Karpas-422 (cell line): ENCODE measurements around the gene ADAMTS3. TPM values are rescaled to one million over a fixed set of nuclear protein-coding genes. Genes with fewer than 3 reads are reported as not detected.

Experiments
- DNase-seq: peaks from one replicate; pipeline ENCODE4 v3.0.0-alpha.2; 2015
- H2AFZ ChIP-seq: fragments of 200-600 bp; sonication (generic); 2 replicates; pipeline ENCODE4 v1.6.1; 2014; ENCODE audit warnings: antibody characterized with exemption, low read length, mixed read lengths
- H3K27ac ChIP-seq: fragments of 200-600 bp; sonication (generic); 2 replicates; pipeline ENCODE4 v1.5.1; 2014; ENCODE audit warnings: mild to moderate bottlenecking, low read length, moderate library complexity
- H3K27me3 ChIP-seq: fragments of 200-600 bp; sonication (generic); 2 replicates; pipeline ENCODE4 v1.6.1; 2014; ENCODE audit warnings: low read length, mixed read lengths
- H3K36me3 ChIP-seq: fragments of 200-600 bp; sonication (generic); 2 replicates; pipeline ENCODE4 v1.6.1; 2014; ENCODE audit warnings: low read length, mixed read lengths; ENCODE audit not compliant: insufficient read depth
- H3K4me1 ChIP-seq: fragments of 200-600 bp; sonication (generic); 2 replicates; pipeline ENCODE4 v1.6.1; 2014; ENCODE audit warnings: mild to moderate bottlenecking, low read length, mixed read lengths
- H3K4me2 ChIP-seq: fragments of 200-600 bp; sonication (generic); 2 replicates; pipeline ENCODE4 v1.6.1; 2014; ENCODE audit warnings: low read length, low read depth, mild to moderate bottlenecking; ENCODE audit not compliant: poor library complexity, severe bottlenecking
- H3K4me3 ChIP-seq: fragments of 200-600 bp; sonication (generic); 2 replicates; pipeline ENCODE4 v1.5.1; 2014; ENCODE audit warnings: mild to moderate bottlenecking, antibody characterized with exemption, low read length, mixed read lengths
- H3K79me2 ChIP-seq: fragments of 200-600 bp; sonication (generic); 2 replicates; pipeline ENCODE4 v1.6.1; 2014; ENCODE audit warnings: mild to moderate bottlenecking, low read length, mixed read lengths
- H3K9ac ChIP-seq: fragments of 200-600 bp; sonication (generic); 2 replicates; pipeline ENCODE4 v1.6.0; 2014; ENCODE audit warnings: low read length
- H3K9me2 ChIP-seq: fragments of 200-600 bp; sonication (generic), shearing (Covaris generic); replicated peaks from 2 replicates; pipeline ENCODE4 v1.6.0; 2014; ENCODE audit warnings: mild to moderate bottlenecking, low read length, moderate library complexity; ENCODE audit not compliant: insufficient read depth
- H3K9me3 ChIP-seq: fragments of 300-700, 200-600 bp; sonication (generic); 2 replicates; pipeline ENCODE4 v1.6.1; 2014; ENCODE audit warnings: low read length, mixed read lengths
- H4K20me1 ChIP-seq: fragments of 200-600 bp; sonication (generic); 2 replicates; pipeline ENCODE4 v1.6.1; 2014; ENCODE audit warnings: mild to moderate bottlenecking, antibody characterized with exemption, low read length, low read depth; ENCODE audit not compliant: insufficient read depth
- total RNA-seq: library from RNA; depleted of rRNA; stranded (reverse); fragments of >200 nt; shearing (Covaris generic); gene quantifications from 2 replicates; pipeline ENCODE4 v1.2.3, GENCODE V29; 2014; ENCODE audit warnings: low replicate concordance

Gene ADAMTS3
- total RNA-seq, 1 experiment from 2014 or later, result not detected

DNA sequence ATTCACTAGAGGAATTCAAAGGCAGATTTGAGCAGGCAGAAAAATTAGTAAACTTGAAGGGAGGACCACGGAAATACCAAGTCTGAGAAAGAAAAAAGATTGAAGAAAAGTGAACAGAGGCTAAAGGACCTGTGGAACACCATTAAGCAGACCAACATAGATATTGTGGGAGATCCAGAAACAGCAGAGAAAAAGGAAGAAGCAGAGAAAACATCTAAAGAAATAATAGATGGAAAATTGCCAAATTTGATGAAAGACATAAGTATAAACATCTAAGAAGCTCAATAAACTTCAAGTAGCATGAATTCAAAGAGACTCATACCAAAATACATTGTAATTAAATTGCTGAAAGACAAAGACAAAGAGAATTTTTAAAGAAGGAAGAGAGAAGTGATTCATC is 31.0 kb downstream of the ADAMTS3 start:
- DNase-seq, result no peak

DNA sequence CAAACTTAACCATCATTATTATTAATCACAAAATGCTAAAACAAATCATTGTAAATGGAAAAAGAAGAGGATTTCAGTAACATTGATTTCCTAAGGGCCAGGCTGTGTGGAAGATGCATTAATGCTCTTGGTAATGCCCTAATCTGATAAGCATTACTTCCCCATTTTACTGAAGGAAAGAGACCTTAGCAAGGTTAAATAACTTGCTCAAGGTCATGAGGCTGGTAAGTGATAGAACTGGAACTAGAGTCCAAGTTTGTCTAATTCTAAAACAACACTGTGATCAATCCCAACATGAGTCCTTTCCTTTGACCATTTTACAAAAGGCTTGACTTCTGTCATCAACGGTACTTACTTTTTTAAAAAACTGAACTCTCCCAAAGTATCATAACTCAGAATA is 32.6 kb downstream of the ADAMTS3 start:
- no peaks in the 10 kb centered on the region for H3K79me2 ChIP-seq
- no peak overlapping the region for H2AFZ ChIP-seq
- H3K4me1 ChIP-seq, result no peaks in the 10 kb centered on the region
- no peak overlapping the region for H3K9ac ChIP-seq
- no peaks in the 10 kb centered on the region for H3K36me3 ChIP-seq
- H3K27ac ChIP-seq, result no peak overlapping the region
- H3K9me2 ChIP-seq, result no peaks in the 10 kb centered on the region
- H3K27me3 ChIP-seq, result no peaks in the 10 kb centered on the region
- no peaks in the 10 kb centered on the region for H4K20me1 ChIP-seq
- H3K4me3 ChIP-seq, result no peak overlapping the region
- no peaks in the 10 kb centered on the region for H3K9me3 ChIP-seq
- H3K4me2 ChIP-seq, result no peak overlapping the region
- DNase-seq, result no peak

More for the DNA sequence above, 31.0 kb downstream of the ADAMTS3 start:
- no peak overlapping the region for H3K27ac ChIP-seq
- no peak overlapping the region for H3K9ac ChIP-seq
- no peaks in the 10 kb centered on the region for H3K9me2 ChIP-seq
- H3K4me2 ChIP-seq, result no peak overlapping the region
- no peak overlapping the region for H3K4me3 ChIP-seq
- no peaks in the 10 kb centered on the region for H3K79me2 ChIP-seq
- no peak overlapping the region for H2AFZ ChIP-seq
- H4K20me1 ChIP-seq, result no peaks in the 10 kb centered on the region
- no peaks in the 10 kb centered on the region for H3K36me3 ChIP-seq
- no peaks in the 10 kb centered on the region for H3K4me1 ChIP-seq
- no peaks in the 10 kb centered on the region for H3K27me3 ChIP-seq
- no peaks in the 10 kb centered on the region for H3K9me3 ChIP-seq

- no peak for DNase-seq
- Histone ChIP-seq H3K27me3 (no peaks in the 10 kb centered on the region), H3K4me2 (no peak overlapping the region), H4K20me1 (no peaks in the 10 kb centered on the region), H3K4me3 (no peak overlapping the region), H3K9ac (no peak overlapping the region), H3K36me3 (no peaks in the 10 kb centered on the region), H3K79me2 (no peaks in the 10 kb centered on the region), H3K4me1 (no peaks in the 10 kb centered on the region), H3K27ac (no peak overlapping the region), H3K9me2 (no peaks in the 10 kb centered on the region), H2AFZ (no peak overlapping the region), H3K9me3 (no peaks in the 10 kb centered on the region)
Observed at GRCh38 chr4:72531768-72532290, 37.2 kb downstream of the ADAMTS3 start.

GRCh38 chr4:72531322-72531721 is 37.7 kb downstream of the ADAMTS3 start:
- Histone ChIP-seq H3K9me2 (no peaks in the 10 kb centered on the region), H3K4me2 (no peak overlapping the region), H3K4me3 (no peak overlapping the region), H3K9me3 (no peaks in the 10 kb centered on the region), H2AFZ (no peak overlapping the region), H3K9ac (no peak overlapping the region), H4K20me1 (no peaks in the 10 kb centered on the region), H3K27me3 (no peaks in the 10 kb centered on the region), H3K36me3 (no peaks in the 10 kb centered on the region), H3K4me1 (no peaks in the 10 kb centered on the region), H3K27ac (no peak overlapping the region), H3K79me2 (no peaks in the 10 kb centered on the region)
- no peak for DNase-seq

DNA sequence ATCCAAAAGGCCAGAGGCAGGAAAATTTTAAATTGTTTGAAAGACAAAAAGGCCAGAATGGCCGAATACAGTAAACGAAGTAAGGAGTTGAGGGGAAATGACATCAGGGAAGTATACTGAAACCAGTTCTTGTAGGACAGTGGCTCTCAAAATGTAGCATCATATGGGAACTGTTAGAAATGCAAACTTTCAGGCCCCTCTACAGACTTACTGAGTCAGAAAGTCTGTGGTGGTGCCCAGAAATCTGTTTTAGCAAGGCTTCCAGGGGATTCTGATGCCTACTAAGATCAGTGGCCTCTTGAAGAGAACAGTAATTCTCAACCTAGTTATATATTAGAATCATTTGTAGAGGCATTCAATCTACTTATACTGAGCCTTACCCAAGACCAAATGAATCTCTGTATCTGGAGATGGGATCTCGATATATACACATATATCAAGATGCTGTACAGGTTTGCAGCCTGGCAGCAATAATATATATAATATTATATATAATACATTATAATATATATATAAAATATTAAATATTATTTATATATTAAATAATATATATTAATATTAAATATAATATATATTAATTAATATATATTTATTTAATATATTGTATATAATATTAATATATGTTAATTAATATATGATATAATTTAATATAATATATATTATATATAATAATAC is 39.7 kb downstream of the ADAMTS3 start:
- Histone ChIP-seq H3K4me3 (no peak overlapping the region), H4K20me1 (no peaks in the 10 kb centered on the region), H3K9me3 (no peaks in the 10 kb centered on the region), H3K9me2 (no peaks in the 10 kb centered on the region), H3K4me1 (no peaks in the 10 kb centered on the region), H3K9ac (no peak overlapping the region), H2AFZ (no peak overlapping the region), H3K36me3 (no peaks in the 10 kb centered on the region), H3K4me2 (no peak overlapping the region), H3K27ac (no peak overlapping the region), H3K27me3 (no peaks in the 10 kb centered on the region), H3K79me2 (no peaks in the 10 kb centered on the region)
- DNase-seq, result no peak

DNA sequence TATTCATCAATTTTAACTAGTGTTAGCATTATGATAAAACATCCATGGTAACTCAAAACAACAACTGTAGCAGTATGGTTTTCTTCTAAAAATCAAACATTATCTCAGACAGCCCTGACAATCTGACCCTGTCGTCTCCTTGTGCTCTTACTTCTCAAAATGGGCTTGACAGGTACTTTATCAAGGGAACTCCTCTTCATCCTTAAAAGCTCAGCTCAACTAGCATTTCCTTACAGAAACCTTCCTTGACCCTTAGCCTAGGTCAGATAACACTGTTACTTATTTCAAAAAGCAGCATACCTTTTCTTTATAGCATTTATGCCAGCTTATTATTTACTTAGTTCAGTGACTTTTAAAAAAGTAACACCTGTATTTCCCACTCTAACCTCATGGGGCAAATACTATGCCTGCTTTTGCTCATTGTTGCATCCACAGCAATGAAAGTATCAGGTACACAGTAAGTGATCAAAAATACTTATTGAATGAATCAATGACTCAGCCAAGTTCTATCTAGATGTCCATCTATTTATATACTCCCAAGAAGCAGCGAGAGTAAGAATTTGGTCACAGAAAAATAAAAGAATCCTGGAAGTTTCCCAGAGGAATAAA is 41.9 kb downstream of the ADAMTS3 start:
- H3K9ac ChIP-seq, result no peak overlapping the region
- no peaks in the 10 kb centered on the region for H3K27me3 ChIP-seq
- H3K9me3 ChIP-seq, result no peaks in the 10 kb centered on the region
- no peaks in the 10 kb centered on the region for H3K9me2 ChIP-seq
- H4K20me1 ChIP-seq, result no peaks in the 10 kb centered on the region
- H3K4me2 ChIP-seq, result no peak overlapping the region
- H3K36me3 ChIP-seq, result no peaks in the 10 kb centered on the region
- H2AFZ ChIP-seq, result no peak overlapping the region
- DNase-seq, result no peak
- H3K4me1 ChIP-seq, result no peaks in the 10 kb centered on the region
- H3K79me2 ChIP-seq, result no peaks in the 10 kb centered on the region
- H3K27ac ChIP-seq, result no peak overlapping the region
- no peak overlapping the region for H3K4me3 ChIP-seq

- no peak overlapping the region for H3K27ac ChIP-seq
- H3K4me1 ChIP-seq, result no peaks in the 10 kb centered on the region
- H3K79me2 ChIP-seq, result no peaks in the 10 kb centered on the region
- H3K9me3 ChIP-seq, result no peaks in the 10 kb centered on the region
- H3K4me2 ChIP-seq, result no peak overlapping the region
- no peaks in the 10 kb centered on the region for H3K36me3 ChIP-seq
- H3K4me3 ChIP-seq, result no peak overlapping the region
- DNase-seq, result no peak
- H3K9me2 ChIP-seq, result no peaks in the 10 kb centered on the region
- H3K9ac ChIP-seq, result no peak overlapping the region
- H4K20me1 ChIP-seq, result no peaks in the 10 kb centered on the region
- H2AFZ ChIP-seq, result no peak overlapping the region
- no peaks in the 10 kb centered on the region for H3K27me3 ChIP-seq
Observed at GRCh38 chr4:72525938-72526337, 43.1 kb downstream of the ADAMTS3 start.

GRCh38 chr4:72522440-72522839 is 46.6 kb downstream of the ADAMTS3 start:
- H2AFZ ChIP-seq, result no peak overlapping the region
- no peaks in the 10 kb centered on the region for H3K79me2 ChIP-seq
- no peak overlapping the region for H3K27ac ChIP-seq
- DNase-seq, result no peak
- H3K36me3 ChIP-seq, result no peaks in the 10 kb centered on the region
- H3K27me3 ChIP-seq, result no peaks in the 10 kb centered on the region
- H3K9ac ChIP-seq, result no peak overlapping the region
- H3K4me1 ChIP-seq, result no peaks in the 10 kb centered on the region
- no peaks in the 10 kb centered on the region for H4K20me1 ChIP-seq
- H3K9me3 ChIP-seq, result no peaks in the 10 kb centered on the region
- H3K9me2 ChIP-seq, result no peaks in the 10 kb centered on the region
- H3K4me3 ChIP-seq, result no peak overlapping the region
- no peak overlapping the region for H3K4me2 ChIP-seq
